8988T (cell line): ENCODE data around the gene SGPL1.
"Not testable (repeated sequence)": the region's sequence is repeated elsewhere in the genome, so short reads cannot be mapped to it uniquely, and the experiment has no call there.

Experiments used
- DNase-seq: peaks from one replicate; pipeline ENCODE4 v3.0.0; 2011

The SGPL1 gene

DNA sequence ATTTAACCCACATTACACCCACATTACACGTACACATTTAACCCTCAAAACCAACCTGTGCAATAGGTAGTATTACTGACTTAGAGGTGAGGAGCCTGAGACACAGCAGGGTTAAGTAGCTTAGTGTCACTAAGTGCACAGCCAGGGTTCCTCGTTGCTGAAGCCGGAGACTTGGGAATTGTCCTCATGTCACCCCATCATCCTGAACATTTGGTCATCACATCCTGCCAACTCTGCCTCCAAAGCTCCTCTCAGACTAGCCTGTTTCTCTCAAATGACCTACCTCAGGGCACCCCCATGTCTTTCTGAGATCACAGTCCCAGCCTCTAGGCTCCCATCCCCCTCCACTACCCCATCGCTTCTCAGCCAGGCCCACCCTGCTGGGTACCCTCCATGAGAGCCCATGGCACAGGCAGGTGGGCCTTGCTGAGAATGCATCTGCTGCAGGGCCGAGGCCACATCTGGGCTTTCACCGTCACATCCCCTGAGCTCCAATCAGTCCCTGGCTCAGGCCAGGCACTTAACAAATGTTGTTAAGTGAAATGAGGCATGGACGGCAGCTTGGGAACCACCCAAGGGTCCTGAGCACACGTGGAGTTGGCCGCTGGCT lies 93.7 kb downstream of the SGPL1 start:
- DNase-seq: no peak

DNA sequence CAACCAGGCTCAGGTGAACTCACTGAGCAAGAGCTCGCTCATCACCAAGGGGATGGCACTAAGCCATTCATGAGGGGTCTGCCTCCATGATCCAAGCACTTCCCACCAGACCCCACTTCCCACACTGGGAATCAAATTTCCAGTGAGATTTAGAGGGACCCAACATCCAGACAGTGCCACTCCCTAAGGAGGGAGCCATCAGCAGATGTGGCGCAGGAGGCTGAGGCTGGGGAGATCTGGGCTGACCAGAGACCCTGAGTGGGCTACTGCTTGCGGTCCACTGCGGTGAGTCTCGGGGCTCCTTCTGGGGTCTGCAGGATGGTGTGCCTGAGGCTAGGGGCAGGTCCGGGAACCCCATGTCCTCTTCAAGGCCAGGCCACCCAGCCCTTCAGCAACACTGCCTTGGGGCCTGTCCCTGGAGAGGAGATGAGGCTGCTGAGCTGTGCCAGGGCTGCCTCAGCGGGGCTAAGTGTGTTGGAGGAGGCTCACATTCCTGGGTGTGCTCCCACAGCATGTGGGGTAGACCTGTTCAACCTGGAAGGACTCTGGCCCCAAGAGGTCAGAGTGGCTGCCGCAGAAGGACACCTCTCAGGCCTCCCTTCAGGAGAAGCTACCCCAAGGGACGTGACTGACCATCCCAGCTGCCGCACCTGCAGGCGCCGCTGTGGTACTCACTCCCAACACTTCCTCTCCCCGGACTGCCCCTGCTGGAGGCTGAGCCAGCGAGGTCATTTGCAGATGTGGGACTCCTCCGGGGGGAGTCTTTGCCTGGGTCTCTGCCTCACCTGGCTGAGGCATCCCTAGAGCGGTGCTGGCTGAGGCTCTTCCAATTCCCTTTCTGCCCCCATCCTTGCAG lies 95.0 kb downstream of the SGPL1 start:
- DNase-seq: no peak

DNA sequence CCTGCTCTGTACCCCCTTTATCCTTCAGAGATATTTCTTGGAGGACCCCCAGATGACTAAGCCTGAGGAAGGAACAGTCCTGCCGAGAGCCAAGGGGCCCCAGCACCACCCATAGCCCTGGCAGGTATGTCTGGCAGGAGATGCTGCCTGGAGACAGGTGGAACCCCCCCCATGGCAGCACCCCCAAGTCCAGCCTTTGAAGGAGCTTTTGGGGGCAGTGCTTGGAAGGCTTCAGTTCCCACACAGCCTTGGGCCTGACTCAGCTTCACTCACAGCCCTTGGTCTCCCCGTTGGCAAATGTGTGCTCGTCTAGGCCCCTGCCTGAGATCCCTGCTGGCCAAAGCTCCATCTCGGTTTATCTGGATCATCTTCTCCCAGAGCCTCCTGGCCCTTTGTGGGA lies 95.6 kb downstream of the SGPL1 start:
- no peak for DNase-seq

DNA sequence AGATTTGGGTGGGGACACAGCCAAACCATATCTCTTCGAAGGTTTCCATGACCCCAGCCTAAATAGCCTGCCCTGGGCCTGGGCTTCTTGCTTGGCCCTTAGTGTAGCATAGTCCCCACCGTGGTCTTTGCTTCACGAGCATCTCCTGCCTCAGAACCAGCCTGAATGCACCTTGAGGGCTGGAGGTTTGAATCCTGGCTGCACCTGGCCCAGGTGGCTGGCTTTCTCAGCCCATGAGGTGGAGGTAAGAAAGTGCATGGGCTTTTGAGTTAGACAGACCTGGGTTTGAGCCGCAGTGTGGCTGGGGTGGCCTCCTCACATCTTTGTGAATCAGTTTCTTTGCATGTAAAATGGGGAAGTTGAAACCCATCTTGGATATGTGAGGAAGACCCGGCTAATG lies 96.8 kb downstream of the SGPL1 start:
- no peak for DNase-seq

DNA sequence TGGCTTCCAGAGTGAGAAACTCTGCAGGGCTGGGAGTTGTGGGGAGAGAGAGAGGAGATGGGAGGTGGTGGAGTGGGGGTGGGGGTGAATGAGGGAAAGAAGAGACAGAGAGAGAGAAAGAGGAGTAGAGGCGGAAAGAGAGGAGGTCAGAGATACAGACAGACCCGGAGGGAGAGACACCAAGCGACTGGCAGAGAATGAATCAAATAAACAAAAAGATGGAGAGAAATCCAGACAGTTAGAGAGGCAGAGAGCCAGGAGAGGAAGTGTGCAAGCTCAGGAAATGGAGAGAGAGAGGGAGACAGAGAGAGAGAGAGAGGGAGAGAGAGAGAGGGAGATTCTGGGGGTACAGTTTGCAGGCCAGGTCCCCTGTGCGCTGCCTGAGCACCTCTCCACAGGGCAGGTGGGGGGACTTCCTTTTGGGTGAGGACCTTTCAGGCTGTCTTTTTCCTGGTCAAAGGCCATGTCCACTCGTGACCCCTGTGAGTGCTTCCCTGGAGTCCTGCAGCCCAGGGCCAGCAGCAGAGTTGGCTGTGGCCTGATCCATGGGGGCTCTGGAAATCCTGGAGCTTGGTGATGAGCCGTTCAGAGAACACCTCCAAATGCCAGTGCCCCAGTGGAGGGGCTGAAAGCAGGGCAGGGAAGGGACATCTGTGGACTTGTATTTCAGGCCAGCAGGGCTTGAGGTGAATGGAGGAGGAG lies 97.6 kb downstream of the SGPL1 start:
- DNase-seq: no peak

DNA sequence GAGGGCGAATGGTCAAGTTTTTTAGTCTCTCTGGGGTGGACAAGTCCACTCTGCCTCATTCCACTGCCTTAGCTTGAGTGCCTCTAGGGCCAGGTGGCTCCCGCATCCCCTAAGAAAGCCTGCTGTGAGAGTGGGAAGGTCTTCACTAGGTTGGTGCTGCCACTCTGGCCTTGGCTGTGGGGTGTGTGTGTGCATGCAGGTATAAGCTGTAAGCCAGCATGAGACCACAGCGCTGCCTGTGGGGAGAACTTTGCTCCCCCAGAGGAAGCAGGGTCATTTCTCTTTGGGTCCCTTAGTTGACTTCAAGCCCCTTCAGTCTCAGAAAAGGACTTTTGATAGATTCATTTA lies 98.1 kb downstream of the SGPL1 start:
- no peak for DNase-seq

DNA sequence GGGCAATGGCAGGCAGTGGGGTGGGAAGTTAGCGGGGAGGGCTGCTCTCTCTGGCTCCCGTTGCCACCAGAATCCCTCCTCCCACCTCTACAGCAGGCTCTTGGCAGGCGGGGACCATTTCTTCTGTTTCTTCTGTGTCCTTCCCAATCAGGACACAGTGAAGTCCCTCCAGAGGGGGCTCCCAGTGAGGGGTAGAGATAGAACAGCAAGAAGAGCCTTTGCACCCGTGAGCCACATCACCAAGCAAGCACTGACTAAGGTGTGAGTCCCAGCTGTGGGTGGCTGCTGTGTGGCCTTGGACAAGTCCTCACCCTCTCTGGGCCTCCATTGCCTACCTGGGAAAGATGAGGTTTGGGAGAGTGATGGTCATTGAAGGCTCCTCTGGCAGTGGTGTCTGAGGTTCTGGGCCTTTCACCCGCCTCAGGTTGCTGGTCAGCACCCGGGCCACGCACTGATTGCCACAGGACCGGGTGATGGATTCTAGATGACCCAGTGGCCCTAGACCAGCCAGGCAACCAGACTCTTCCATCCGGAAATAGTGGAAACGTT lies 98.6 kb downstream of the SGPL1 start:
- DNase-seq: no peak

DNA sequence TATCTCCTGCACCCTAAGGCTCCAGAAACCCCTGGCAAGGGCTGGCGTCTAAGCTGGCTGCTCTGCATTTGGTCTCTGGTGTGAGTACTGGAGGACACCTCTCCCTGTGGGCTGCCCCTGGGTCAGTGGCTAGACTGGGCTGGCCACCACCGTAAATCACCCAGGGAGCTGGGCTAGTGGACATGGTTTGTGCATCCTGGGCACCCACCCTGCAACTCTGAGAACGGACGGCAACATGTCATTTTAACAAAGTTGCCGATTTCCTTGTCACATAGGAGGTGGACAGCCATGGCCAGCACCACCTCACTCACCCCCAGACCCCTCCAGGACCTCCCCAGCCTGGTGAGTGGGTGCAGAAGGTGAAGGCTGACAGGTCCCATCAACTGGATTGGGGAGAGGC lies 99.5 kb downstream of the SGPL1 start:
- no peak for DNase-seq

DNA sequence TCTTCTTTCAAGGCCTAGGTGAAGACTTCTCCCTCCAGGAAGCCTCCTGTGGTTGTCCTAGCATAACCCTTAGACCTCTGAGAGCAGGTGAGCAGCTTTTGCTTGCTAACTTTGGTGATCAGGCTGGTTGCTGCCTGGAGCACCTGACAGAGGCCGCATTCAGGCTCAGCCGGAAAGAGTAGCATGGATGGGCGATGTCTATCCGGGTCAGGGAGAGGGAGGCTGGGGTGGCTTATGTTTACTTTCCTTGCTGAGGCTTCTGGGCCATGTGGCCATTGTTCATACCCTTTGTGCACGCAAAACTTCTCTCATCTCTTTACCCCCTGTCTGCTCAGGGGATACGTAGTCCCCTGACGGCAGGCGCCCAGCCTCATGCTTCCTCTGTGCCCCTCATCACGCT lies 100.1 kb downstream of the SGPL1 start:
- DNase-seq: no peak

DNA sequence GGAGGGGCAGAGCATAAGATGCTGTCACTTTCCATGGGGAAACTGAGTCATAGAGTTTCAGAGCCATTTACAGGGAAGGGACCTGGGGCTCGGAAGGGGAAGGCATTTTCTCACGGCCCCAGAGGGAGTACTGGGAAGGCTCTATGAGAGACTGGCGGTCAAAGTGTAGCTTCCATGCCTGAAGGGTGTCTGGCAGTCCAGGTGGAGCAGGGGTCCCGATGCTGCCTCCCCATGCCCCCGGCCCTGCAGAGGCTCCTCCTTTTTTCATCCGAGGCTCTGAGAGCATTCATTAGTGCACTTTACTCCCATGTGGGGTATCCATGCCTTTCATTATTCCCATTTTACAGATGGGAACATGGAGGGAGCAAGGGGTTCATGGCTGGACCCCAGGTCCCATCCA lies 100.5 kb downstream of the SGPL1 start:
- DNase-seq: no peak

DNA sequence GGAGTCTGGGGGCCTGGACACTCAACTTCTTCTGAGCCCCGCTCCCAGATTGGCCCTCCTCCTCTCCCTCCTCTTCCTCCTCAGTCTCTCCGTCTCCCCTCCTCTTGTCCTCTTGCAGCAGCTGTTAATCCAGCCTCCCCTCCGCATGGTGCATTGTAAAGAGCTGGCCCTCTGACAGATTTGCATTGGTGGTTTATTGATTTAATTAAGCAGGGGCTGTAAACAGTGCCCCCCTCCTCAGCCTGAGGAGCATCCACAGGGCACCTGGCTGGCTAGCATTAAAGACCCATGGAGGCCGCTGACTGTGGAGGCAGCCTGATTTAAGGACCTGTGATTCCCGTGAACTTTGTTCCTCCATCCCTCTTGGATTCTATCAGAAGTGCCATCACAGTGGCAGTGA lies 101.5 kb downstream of the SGPL1 start:
- DNase-seq: no peak

DNA sequence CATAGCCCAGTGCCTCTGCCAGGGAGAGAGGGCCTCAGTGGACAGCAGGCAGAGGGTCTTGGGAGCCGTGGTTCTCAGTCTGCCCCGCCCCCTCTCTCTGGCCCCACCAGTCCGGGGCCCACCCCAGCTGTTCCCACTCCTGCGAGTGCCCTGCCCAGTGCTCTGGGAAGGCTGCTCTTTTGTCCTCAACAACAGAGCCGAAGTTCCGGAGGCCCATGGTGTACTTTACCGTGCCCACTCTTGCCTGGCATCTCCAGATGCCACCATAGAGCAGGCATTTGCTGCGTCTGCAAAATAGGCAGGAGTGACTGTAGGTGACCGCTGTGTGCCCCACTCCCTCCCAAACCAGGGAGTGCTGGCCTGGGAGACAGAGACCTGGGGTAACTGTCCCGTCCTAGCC lies 101.9 kb downstream of the SGPL1 start:
- no peak for DNase-seq

DNA sequence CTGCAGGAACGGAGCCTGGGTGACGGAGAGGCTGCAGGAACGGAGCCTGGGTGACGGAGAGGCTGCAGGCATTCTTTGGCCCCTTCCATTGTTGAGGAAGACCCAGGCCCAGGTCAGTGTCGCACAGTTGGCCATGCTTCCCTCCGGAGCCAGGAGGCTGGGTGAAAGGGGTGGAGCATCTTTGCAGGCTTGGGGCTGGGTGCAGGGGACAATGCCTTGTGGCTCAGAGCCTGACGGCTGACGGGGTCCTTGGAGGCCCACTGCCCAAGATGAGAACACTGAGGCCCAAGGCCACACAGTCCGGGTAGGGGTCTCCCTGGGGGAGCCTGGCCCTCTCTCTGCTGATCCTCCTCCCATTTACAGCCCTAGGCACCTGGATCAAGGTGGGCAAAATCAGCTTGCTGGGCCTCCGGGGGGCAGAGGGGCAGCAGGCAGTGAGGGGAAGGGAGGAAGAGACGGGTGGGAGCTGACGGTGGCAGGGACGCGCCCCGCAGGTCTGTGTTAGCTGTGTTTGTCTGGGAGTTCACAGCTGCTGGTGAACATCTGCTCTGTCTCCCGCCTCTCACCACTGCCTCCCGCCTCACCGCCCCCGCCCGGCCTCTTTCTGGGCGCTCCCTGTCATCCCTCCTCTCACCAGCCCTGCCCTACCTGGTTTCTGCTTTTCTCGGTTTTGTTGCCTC lies 103.2 kb downstream of the SGPL1 start:
- no peak for DNase-seq

DNA sequence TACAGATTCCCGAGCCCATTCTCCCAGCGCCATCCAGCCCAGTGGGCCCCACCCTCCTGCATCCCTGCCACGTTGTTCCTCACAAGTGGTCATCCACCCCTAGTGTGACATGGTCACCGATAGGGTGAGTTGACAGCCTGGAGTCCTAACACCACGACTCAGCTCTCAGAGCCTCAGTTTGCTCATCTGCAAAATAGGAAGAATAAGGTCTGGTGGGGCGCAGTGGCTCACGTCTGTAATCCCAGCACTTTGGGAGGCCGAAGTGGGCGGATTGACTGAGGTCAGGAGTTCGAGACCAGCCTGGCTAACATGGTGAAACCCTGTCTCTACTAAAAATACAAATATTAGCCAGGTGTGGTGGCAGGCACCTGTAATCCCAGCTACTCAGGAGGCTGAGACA lies 104.2 kb downstream of the SGPL1 start:
- not testable (repeated sequence) for DNase-seq

DNA sequence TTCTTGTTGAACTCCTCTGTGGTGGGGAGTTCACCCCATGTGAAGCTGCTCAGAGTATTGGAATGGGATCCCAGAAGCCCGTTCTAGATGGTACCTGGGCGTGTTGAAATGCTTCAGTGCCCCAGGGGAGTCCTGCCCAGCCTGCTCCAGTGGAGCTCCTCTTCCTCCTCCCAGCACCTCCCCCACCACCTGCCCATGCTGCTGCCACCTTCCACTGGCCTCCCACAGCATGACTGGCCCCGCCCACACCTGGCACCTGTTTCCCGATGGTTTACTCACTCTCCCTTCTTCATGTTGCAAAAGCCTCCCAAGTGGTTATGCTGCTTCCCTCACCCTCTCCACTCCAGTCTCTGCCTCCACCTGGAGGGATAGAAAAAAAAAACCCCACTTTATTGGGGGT lies 104.8 kb downstream of the SGPL1 start:
- DNase-seq: no peak

DNA sequence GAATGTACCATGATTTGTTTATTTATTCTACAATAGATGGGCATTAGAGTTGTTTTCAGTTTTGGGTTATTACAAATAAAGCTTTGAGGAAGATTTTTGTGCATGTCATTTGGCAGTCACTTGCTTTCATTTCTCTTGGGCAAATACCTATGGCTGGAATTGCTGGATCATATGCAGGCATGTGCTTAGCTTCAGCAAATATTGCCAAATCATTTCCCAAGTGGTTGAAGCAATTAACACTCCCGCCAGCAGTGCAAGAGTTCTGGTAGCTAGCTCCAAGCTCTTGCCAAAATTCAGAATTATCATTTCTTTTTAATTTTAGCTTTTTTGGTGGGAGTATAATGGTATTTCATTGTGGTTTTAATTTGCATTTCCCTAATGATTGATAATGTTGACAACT lies 105.5 kb downstream of the SGPL1 start:
- no peak for DNase-seq

DNA sequence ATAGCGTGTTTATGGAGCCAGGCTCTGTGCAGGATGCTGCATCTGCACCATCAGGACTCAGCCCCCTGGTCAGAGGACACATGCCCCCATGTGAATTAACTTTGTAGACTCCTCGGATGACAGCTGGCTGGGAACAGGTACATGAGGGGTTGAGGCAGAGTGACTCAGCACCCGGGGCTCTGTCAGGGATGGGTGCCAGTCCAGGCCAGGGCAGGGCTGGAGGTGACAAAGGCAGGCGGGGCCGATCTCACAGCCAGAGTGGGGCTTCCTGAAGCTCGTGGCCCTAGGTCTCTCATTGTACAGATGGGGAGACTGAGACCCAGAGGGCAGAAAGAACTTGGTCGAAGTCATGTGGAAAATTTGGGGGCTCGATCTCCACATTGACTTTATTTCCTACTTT lies 107.9 kb downstream of the SGPL1 start:
- DNase-seq: no peak

DNA sequence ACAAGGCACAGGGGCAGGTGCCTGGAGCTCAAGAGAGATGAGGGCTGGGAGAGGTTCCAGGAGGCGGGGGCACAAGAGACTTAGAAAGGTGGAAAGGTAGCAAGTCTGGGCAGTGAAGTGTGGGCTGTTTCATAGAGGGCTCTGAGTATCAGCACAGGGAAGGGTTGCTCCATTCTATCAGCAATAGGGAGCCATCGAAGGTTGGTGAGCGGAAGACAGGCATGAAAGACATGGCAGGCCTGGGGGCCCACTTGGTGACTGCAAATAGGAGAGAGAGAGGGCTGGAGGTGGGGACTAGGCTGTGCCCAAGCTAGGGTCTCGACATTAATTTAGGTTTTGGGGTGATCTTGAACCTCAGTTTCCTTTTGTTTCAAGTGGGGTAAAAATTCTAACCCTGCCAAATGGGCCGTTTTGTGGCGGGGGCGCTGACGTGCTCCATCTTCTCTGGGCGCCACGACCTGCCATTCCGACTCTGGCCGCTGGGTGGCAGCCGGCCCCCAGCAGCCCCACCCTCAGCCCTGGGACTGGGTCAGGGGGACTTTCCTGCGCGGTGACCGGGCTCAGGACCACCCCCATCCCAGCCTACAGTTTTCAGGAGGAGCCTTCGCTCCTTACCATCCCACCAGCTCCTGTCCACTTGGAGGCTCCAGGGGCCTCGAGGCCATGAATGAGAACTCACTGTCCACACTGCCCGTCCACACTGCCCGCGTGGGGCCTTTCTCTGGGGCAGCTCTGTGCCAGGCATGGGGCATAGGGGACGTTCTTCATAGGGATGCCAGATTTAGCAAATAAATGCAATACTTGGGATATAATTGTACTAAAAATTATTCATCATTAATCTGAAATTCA lies 109.9 kb downstream of the SGPL1 start:
- DNase-seq: peak; percentile 86

DNA sequence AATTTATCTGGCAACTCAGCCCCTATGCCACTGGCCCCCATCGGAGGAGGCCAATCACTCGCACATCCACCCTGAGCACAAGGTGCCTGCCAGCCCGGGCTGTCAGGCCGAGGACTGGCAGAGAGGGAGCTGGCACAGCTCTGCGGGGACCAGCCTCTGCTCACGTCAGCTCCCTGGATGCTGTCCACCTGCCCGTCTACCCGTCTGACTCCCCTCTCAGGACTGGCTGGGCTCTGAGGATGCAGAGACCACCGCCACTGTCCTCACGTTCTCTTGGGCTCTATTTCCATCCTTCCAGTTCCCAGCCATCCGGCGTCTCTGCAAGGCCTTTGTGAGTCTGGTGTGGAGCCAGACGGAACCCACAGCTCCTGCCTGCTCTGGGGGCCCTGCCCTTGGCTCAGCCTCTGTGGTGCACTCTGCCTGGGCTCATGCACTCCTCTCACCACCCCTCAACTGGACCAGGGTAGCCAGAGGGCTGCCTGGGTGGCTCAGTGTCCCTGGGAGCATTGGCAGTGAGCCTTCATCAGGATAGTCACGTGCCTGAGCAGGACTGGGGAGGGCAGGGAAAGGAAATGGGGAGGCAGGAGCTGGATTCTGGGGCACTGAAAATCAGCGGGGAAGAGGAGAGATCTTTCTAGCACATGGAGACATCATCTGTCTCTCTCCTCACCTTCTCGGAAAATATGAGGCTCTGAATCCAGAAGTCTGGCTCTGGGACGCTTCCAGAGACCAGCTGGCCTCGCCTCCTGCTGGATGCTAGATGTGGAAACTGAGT lies 110.7 kb downstream of the SGPL1 start:
- no peak for DNase-seq

DNA sequence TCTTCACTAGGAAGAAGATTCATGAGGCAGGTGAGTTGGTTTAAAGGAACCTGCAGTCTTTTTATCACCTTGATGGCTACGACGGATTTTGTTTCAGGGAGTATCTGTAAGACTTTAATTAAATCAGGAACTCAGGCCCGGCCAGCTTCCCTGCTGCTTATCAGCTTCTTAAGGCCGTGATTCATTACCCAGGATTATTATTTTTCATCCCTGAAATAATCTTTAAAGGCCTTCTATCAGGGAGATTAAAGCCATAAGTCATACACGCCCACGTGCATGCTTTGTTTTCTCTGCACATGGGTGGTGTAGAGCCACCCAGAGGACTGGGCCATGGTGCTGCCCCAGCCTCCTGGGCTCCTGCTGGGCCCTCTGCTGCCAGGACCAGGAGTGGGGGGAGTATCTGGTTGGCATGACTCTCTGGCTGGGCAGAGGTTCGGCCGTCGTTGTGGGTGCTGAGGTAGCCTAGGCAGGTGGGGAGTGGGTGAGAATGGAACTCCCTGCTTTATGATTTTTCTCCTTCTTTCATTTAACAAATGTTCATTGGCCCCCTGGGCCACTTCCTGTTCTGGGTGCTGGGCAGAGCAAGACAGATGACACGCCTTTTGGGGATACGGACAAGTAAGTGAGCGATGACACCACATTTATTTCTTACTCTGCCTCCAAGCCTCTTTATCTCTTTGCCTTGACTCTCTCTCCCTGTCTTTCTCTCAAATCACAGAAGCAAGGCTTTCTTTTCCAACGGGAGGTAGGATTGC lies 111.6 kb downstream of the SGPL1 start:
- no peak for DNase-seq

DNA sequence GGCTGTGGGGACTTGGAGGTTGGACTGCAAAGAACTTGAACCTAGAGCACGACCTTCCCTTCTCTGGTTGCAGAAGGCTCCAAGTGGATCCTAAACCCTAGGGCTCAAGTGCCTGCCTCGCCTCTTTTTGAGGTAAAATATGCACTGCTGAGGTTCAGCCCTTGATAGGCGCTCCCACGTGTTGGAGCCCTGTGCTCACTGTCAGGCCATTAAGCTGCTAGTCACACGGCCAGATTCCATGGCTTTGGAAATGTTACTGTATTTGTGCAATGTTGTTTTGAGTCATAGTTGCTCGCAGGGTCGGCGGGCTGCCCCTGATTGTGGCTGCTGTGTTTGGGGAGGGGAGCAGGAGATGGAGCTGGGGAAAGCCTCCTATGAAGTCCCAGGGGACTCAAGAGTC lies 112.4 kb downstream of the SGPL1 start:
- no peak for DNase-seq
